ENCODE results near the gene SLC49A3.
"Not testable (repeated sequence)": the region's sequence is repeated elsewhere in the genome, so short reads cannot be mapped to it uniquely, and the experiment has no call there.

SLC49A3 gene

GRCh38 chr4:637536-638280, 51.2 kb downstream of the SLC49A3 start:
- no peaks in the 10 kb centered on the region for H3K79me2 ChIP-seq
- no peak overlapping the region for H3K4me2 ChIP-seq (ENCODE audit: low read length)
- no peak overlapping the region for H2AFZ ChIP-seq
- H3K27me3 ChIP-seq (ENCODE audit: control insufficient read depth, insufficient read depth, low read length) = no peaks in the 10 kb centered on the region
- no peak overlapping the region for H3K9ac ChIP-seq
- H3K36me3 ChIP-seq (ENCODE audit: control insufficient read depth, insufficient read depth, low read length) = no peaks in the 10 kb centered on the region
- H3K9me3 ChIP-seq (ENCODE audit: control insufficient read depth, low read length) = no peaks in the 10 kb centered on the region
- H3K4me1 ChIP-seq = no peaks in the 10 kb centered on the region
- H3K27ac ChIP-seq = no peak overlapping the region
- H3K4me3 ChIP-seq (ENCODE audit: low read depth, low read length) = no peak overlapping the region
- TF ChIP-seq, protein P1, sequence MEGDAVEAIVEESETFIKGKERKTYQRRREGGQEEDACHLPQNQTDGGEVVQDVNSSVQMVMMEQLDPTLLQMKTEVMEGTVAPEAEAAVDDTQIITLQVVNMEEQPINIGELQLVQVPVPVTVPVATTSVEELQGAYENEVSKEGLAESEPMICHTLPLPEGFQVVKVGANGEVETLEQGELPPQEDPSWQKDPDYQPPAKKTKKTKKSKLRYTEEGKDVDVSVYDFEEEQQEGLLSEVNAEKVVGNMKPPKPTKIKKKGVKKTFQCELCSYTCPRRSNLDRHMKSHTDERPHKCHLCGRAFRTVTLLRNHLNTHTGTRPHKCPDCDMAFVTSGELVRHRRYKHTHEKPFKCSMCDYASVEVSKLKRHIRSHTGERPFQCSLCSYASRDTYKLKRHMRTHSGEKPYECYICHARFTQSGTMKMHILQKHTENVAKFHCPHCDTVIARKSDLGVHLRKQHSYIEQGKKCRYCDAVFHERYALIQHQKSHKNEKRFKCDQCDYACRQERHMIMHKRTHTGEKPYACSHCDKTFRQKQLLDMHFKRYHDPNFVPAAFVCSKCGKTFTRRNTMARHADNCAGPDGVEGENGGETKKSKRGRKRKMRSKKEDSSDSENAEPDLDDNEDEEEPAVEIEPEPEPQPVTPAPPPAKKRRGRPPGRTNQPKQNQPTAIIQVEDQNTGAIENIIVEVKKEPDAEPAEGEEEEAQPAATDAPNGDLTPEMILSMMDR (IDR thresholded peaks at IDR 0.05) = no peak

DNA sequence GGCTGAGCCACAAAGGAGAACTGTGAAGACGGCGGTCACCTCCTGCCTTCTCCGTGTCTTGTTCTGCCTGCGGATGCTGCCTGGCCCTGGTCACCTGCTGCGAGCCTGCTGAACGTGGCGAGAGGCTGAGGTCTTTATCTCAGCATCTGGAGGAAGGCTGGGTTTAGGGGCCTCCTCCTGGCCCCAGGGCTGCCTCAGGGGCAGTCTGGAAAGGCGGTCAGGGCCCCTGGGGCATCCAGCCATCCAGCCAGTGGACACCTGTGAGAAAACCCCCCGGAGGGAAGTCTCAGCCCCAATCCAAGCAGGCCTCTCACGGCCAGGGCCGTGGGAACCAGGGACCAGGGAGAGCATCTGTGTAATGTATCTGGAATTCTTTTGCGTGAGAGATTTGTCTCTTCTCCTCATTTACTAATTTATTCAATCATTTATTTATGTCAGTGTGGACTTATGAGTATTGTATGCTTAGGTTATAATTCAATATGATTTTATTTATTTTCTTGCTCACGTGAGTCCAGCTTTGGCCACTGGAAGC, 52.3 kb downstream of the SLC49A3 start:
- Histone ChIP-seq H3K79me2 (no peaks in the 10 kb centered on the region), H3K4me1 (no peaks in the 10 kb centered on the region), H2AFZ (no peak overlapping the region), H3K4me3 (ENCODE audit: low read depth, low read length) (no peak overlapping the region), H3K27ac (no peak overlapping the region), H3K4me2 (ENCODE audit: low read length) (no peak overlapping the region), H3K27me3 (ENCODE audit: control insufficient read depth, insufficient read depth, low read length) (no peaks in the 10 kb centered on the region), H3K9me3 (ENCODE audit: control insufficient read depth, low read length) (no peaks in the 10 kb centered on the region), H3K36me3 (ENCODE audit: control insufficient read depth, insufficient read depth, low read length) (no peaks in the 10 kb centered on the region), H3K9ac (no peak overlapping the region)
- TF ChIP-seq, protein P1 (IDR thresholded peaks at IDR 0.05) = no peak

- H2AFZ ChIP-seq = no peak overlapping the region
- no peak overlapping the region for H3K4me2 ChIP-seq (ENCODE audit: low read length)
- TF ChIP-seq, protein P1 (IDR thresholded peaks at IDR 0.05) = no peak
- no peaks in the 10 kb centered on the region for H3K9me3 ChIP-seq (ENCODE audit: control insufficient read depth, low read length)
- no peaks in the 10 kb centered on the region for H3K36me3 ChIP-seq (ENCODE audit: control insufficient read depth, insufficient read depth, low read length)
- no peaks in the 10 kb centered on the region for H3K79me2 ChIP-seq
- H3K27me3 ChIP-seq (ENCODE audit: control insufficient read depth, insufficient read depth, low read length) = no peaks in the 10 kb centered on the region
- H3K27ac ChIP-seq = no peak overlapping the region
- H3K4me3 ChIP-seq (ENCODE audit: low read depth, low read length) = no peak overlapping the region
- no peak overlapping the region for H3K9ac ChIP-seq
- no peaks in the 10 kb centered on the region for H3K4me1 ChIP-seq
Measured at GRCh38 chr4:635851-636627, 52.9 kb downstream of the SLC49A3 start.

DNA sequence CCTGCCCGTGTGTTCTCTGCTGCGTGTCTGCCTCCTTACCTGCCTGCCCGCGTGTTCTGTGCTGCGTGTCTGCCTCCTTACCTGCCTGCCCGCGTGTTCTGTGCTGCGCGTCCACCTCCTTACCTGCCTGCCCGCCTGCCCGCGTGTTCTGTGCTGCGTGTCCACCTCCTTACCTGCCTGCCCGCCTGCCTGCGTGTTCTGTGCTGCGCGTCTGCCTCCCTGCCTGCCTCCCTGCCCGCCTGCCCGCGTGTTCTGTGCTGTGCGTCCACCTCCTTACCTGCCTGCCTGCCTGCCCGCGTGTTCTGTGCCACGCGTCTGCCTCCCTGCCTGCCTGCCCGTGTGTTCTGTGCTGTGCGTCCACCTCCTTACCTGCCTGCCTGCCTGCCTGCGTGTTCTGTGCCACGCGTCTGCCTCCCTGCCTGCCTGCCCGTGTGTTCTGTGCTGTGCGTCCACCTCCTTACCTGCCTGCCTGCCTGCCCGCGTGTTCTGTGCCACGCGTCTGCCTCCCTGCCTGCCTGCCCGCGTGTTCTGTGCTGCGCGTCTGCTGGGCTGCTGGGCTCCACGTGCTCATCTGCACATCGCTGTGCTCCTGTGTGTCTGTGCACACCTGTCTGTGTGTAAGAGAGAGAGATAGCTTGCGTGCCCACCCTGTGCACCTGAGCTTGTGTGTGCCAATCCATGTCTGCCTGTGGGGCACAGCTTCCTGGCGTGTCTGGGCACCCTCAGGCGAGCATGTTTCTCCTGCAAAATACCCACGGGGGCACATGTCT, 53.7 kb downstream of the SLC49A3 start:
- H3K4me2 ChIP-seq (ENCODE audit: low read length); H3K4me1 ChIP-seq; H3K4me3 ChIP-seq (ENCODE audit: low read depth, low read length); H3K27ac ChIP-seq; H2AFZ ChIP-seq; H3K9ac ChIP-seq; H3K79me2 ChIP-seq; H3K27me3 ChIP-seq (ENCODE audit: control insufficient read depth, insufficient read depth, low read length); H3K36me3 ChIP-seq (ENCODE audit: control insufficient read depth, insufficient read depth, low read length); H3K9me3 ChIP-seq (ENCODE audit: control insufficient read depth, low read length): not testable (repeated sequence)

DNA sequence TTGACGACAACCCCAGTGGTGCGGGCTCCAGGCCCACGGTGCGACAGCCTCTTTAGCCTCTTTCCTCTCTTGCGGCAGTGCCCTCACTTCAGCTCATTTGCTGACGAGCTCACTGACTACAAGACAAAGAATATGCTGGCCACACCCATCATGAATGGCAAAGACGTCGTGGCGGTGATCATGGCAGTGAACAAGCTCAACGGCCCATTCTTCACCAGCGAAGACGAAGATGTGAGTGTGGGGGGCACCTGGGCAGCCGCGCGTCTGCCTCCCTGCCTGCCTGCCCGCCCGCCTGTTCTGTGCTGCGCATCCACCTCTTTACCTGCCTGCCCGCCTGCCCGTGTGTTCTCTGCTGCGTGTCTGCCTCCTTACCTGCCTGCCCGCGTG, 54.4 kb downstream of the SLC49A3 start:
- Histone ChIP-seq H3K36me3 (ENCODE audit: control insufficient read depth, insufficient read depth, low read length) (no peaks in the 10 kb centered on the region), H2AFZ (no peak overlapping the region), H3K4me3 (ENCODE audit: low read depth, low read length) (no peak overlapping the region), H3K9ac (no peak overlapping the region), H3K4me2 (ENCODE audit: low read length) (no peak overlapping the region), H3K79me2 (no peaks in the 10 kb centered on the region), H3K27ac (no peak overlapping the region), H3K27me3 (ENCODE audit: control insufficient read depth, insufficient read depth, low read length) (no peaks in the 10 kb centered on the region), H3K4me1 (no peaks in the 10 kb centered on the region), H3K9me3 (ENCODE audit: control insufficient read depth, low read length) (no peaks in the 10 kb centered on the region)
- TF ChIP-seq, protein P1 (IDR thresholded peaks at IDR 0.05) = no peak
